ENCODE data around the gene PARD3B.

DNA sequence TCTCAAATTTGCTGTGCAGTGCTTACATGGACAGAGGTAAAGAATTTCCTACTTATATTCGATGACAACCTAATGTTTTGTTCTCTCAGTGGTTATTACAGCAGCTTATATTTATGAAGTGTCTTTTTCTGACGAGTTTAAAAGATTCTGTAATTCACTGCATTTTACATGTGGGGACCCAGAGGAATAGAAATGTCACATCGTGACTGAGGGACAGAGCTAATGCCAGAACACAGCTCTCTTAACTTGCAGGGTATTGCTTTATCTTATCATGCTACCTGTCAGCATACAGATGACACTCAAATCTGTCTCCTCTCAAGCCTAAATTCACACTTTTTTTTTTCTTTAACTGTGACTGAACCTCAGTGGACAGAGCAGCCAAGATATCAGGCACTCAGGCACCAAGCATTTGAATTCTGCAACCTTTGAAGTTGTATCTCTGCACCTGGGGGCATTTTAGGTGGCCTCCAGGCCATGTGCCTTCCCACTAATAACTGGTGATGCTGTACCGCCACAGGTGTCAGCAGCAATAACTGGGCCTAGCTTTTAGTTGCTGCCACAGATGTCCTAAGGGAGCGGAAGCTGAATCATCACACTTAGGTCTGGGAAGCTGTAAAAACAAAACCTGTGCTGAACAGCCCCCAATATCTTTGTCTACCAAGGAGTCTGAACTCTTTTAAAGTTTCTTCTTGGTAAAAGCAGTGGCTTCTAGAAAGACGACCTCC lies 821.2 kb downstream of the PARD3B start:
- no peak for TF ChIP-seq CTCF (IDR thresholded peaks at IDR 0.05; ENCODE audit: insufficient read depth, low read length, poor library complexity, severe bottlenecking)
- TF ChIP-seq EZH2phosphoT487 (conservative IDR thresholded peaks at IDR 0.05; ENCODE audit: low read length), result no peak

Data from SU-DHL-6 (cell line).